HUES6 (cell line): Measurements from ENCODE around the gene IFNK.

Experiments
- H3K27ac ChIP-seq: 2 replicates; pipeline ENCODE4 v1.7.0; 2013; ENCODE audit warnings: low read depth, mild to moderate bottlenecking, low read length, inconsistent platforms
- H3K27me3 ChIP-seq: 2 replicates; pipeline ENCODE4 v1.6.1; 2013; ENCODE audit warnings: low read length; ENCODE audit not compliant: control insufficient read depth, insufficient read depth
- H3K36me3 ChIP-seq: 2 replicates; pipeline ENCODE4 v1.6.1; 2013; ENCODE audit warnings: low read length; ENCODE audit not compliant: control insufficient read depth, insufficient read depth
- H3K4me1 ChIP-seq: 2 replicates; pipeline ENCODE4 v1.6.1; 2013; ENCODE audit warnings: low read length; ENCODE audit not compliant: control insufficient read depth, insufficient read depth
- H3K4me3 ChIP-seq: 2 replicates; pipeline ENCODE4 v1.5.1; 2013; ENCODE audit warnings: low read depth, low read length
- H3K9ac ChIP-seq: one replicate; pipeline ENCODE4 v1.6.1; 2013; ENCODE audit warnings: mild to moderate bottlenecking, low read length
- H3K9me3 ChIP-seq: 2 replicates; pipeline ENCODE4 v1.6.1; 2013; ENCODE audit warnings: low read depth, low read length; ENCODE audit not compliant: control insufficient read depth, insufficient read depth

IFNK gene

GRCh38 chr9:27538647-27539046 is 14.6 kb downstream of the IFNK start:
- peaks cover 8% of the 10 kb centered on the region for H3K4me1 ChIP-seq
- no peaks in the 10 kb centered on the region for H3K9me3 ChIP-seq
- H3K27me3 ChIP-seq = no peaks in the 10 kb centered on the region
- H3K36me3 ChIP-seq = no peaks in the 10 kb centered on the region
- no peak overlapping the region for H3K9ac ChIP-seq
- H3K27ac ChIP-seq = no peak overlapping the region
- H3K4me3 ChIP-seq = no peak overlapping the region

- Histone ChIP-seq H3K4me3 (no peak overlapping the region), H3K27me3 (no peaks in the 10 kb centered on the region), H3K9me3 (no peaks in the 10 kb centered on the region), H3K4me1 (peaks cover 8% of the 10 kb centered on the region), H3K9ac (no peak overlapping the region), H3K36me3 (peaks cover 8% of the 10 kb centered on the region; the same call in 1 of the 2 replicates), H3K27ac (no peak overlapping the region)
Observed at GRCh38 chr9:27539479-27540441, 15.7 kb downstream of the IFNK start.

GRCh38 chr9:27540502-27540901 is 16.4 kb downstream of the IFNK start:
- Histone ChIP-seq H3K9me3 (no peaks in the 10 kb centered on the region), H3K4me1 (peaks cover 8% of the 10 kb centered on the region), H3K9ac (no peak overlapping the region), H3K27ac (no peak overlapping the region), H3K36me3 (peaks cover 13% of the 10 kb centered on the region), H3K27me3 (no peaks in the 10 kb centered on the region), H3K4me3 (no peak overlapping the region)

DNA sequence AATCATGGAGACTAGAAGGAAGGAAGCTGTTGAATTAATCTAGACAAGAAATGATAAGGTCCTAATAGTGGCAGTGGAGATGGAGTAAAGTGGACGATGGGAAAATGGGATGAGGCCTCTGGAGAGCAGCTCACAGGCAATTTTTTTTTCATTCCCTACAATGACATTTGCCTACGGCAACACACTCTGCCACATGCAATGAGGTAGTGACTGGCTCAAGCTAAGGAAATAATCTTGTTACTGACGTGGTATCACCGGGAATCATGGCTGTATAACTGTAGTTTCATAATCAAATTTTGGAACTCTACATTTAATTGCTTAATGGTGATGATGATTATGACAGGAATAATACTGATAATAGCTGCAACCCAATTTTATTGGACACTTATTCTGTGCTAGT is 17.6 kb downstream of the IFNK start:
- no peak overlapping the region for H3K4me3 ChIP-seq
- no peak overlapping the region for H3K9ac ChIP-seq
- H3K9me3 ChIP-seq = no peaks in the 10 kb centered on the region
- H3K4me1 ChIP-seq = peaks cover 3% of the 10 kb centered on the region; the same call in 1 of the 2 replicates
- no peak overlapping the region for H3K27ac ChIP-seq
- H3K27me3 ChIP-seq = no peaks in the 10 kb centered on the region
- H3K36me3 ChIP-seq = peaks cover 16% of the 10 kb centered on the region

GRCh38 chr9:27542508-27542907 is 18.4 kb downstream of the IFNK start:
- Histone ChIP-seq H3K27me3 (no peaks in the 10 kb centered on the region), H3K27ac (no peak overlapping the region), H3K4me3 (no peak overlapping the region), H3K4me1 (no peaks in the 10 kb centered on the region), H3K36me3 (peaks cover 22% of the 10 kb centered on the region), H3K9ac (no peak overlapping the region), H3K9me3 (no peaks in the 10 kb centered on the region)

DNA sequence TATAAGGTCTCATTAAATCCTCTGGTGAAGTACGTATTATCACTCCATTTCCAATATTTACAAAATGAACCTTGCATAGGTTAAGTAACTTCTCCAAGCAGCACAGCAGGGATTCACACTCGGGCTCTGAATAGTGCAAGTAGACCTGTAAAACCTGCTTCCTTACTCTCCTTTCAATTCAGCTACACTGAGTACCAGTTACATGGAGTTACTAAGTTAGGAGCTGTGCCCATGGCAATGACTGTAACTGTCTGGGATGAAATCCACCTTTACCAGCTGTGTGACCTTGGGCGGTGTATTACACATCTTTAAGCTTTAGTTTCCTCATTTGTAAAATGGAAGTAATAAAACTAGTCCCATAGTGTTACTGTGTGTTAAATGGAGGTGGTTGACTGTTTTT is 21.4 kb downstream of the IFNK start:
- Histone ChIP-seq H3K36me3 (peaks cover 36% of the 10 kb centered on the region), H3K27me3 (no peaks in the 10 kb centered on the region), H3K4me3 (no peak overlapping the region), H3K9me3 (no peaks in the 10 kb centered on the region), H3K9ac (no peak overlapping the region), H3K4me1 (no peaks in the 10 kb centered on the region), H3K27ac (no peak overlapping the region)

DNA sequence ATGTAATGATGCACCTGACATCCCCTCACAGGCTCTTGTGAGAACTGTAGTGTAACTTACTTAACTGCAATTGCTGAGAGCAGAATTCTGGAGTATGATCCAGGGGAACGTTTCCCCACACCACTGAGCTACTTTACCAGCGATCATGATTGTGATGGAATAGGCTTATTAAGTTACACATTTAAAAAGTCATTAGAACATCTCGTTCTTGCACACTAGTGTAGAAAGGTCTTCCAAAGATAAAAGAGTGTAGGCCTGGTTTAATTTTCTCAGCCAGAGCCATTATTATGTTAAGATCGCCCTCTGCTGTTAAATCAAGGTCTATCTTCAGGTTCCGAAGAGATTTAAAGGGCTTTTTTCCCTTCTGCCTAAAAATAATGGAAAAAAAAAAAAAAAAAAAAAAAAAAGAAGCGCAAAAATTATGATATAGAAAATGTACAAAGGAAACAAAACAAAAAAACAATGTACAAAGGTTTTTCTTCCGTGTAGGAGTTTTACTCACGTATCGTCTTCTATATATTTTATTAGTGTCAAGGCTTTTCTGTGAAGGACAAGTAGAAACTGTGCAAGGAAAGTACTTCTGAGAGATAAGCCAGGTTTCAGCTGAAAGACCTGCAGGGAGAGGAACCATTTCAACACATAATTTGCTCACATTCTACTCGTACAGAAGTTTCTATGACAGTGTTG is 24.1 kb downstream of the IFNK start:
- Histone ChIP-seq H3K27me3 (no peaks in the 10 kb centered on the region), H3K36me3 (peaks cover 53% of the 10 kb centered on the region), H3K9me3 (no peaks in the 10 kb centered on the region), H3K4me3 (no peak overlapping the region), H3K9ac (no peak overlapping the region), H3K4me1 (no peaks in the 10 kb centered on the region), H3K27ac (no peak overlapping the region)

GRCh38 chr9:27549196-27549755 is 25.2 kb downstream of the IFNK start:
- Histone ChIP-seq H3K27me3 (no peaks in the 10 kb centered on the region), H3K36me3 (peaks cover 57% of the 10 kb centered on the region), H3K4me3 (no peak overlapping the region), H3K9me3 (no peaks in the 10 kb centered on the region), H3K4me1 (no peaks in the 10 kb centered on the region), H3K27ac (no peak overlapping the region), H3K9ac (no peak overlapping the region)

GRCh38 chr9:27554712-27555111 is 30.6 kb downstream of the IFNK start:
- no peaks in the 10 kb centered on the region for H3K27me3 ChIP-seq
- H3K9me3 ChIP-seq = no peaks in the 10 kb centered on the region
- no peak overlapping the region for H3K9ac ChIP-seq
- no peak overlapping the region for H3K4me3 ChIP-seq
- H3K27ac ChIP-seq = no peak overlapping the region
- H3K4me1 ChIP-seq = no peaks in the 10 kb centered on the region
- H3K36me3 ChIP-seq = peaks cover 75% of the 10 kb centered on the region

- H3K9ac ChIP-seq = no peak overlapping the region
Observed at GRCh38 chr9:27556470-27556869, 32.4 kb downstream of the IFNK start.

GRCh38 chr9:27558307-27558706 is 34.2 kb downstream of the IFNK start:
- no peak overlapping the region for H3K9ac ChIP-seq
- H3K27me3 ChIP-seq = no peaks in the 10 kb centered on the region
- H3K27ac ChIP-seq = no peak overlapping the region
- H3K4me3 ChIP-seq = no peak overlapping the region
- H3K4me1 ChIP-seq = no peaks in the 10 kb centered on the region
- H3K9me3 ChIP-seq = no peaks in the 10 kb centered on the region
- H3K36me3 ChIP-seq = peaks cover 75% of the 10 kb centered on the region

More at GRCh38 chr9:27556470-27556869, 32.4 kb downstream of the IFNK start:
- H3K9me3 ChIP-seq = no peaks in the 10 kb centered on the region
- no peak overlapping the region for H3K27ac ChIP-seq
- no peaks in the 10 kb centered on the region for H3K4me1 ChIP-seq
- H3K4me3 ChIP-seq = no peak overlapping the region
- no peaks in the 10 kb centered on the region for H3K27me3 ChIP-seq
- peaks cover 79% of the 10 kb centered on the region for H3K36me3 ChIP-seq
